IgD-negative memory B cell (primary cell): Measurements from ENCODE around the gene SGMS2. TPM values are rescaled to one million over a fixed set of nuclear protein-coding genes. Genes with fewer than 3 reads are reported as not detected.

Experiments
- H3K27ac Mint-ChIP-seq, 3 donors: one replicate each; pipeline ENCODE4 v1.8.0; 2020 to 2022; ENCODE audit warnings: mild to moderate bottlenecking in 3 of 3, mixed read lengths in 3 of 3, moderate library complexity in 1 of 3
- H3K27me3 Mint-ChIP-seq: one replicate; pipeline ENCODE4 v1.8.0; 2021; ENCODE audit warnings: mixed read lengths
- H3K36me3 Mint-ChIP-seq: one replicate; pipeline ENCODE4 v1.8.0; 2020; ENCODE audit warnings: mild to moderate bottlenecking, mixed read lengths
- H3K4me1 Mint-ChIP-seq, 3 donors: one replicate each; pipeline ENCODE4 v1.8.0; 2020 to 2022; ENCODE audit warnings: mixed read lengths in 3 of 3, mild to moderate bottlenecking in 1 of 3
- H3K4me3 Mint-ChIP-seq, 4 donors: one replicate each; pipeline ENCODE4 v1.8.0; 2020 to 2022; ENCODE audit warnings: mild to moderate bottlenecking in 4 of 4, mixed read lengths in 4 of 4, moderate library complexity in 3 of 4
- H3K9me3 Mint-ChIP-seq, 3 donors: one replicate each; pipeline ENCODE4 v1.8.0; 2020 to 2021; ENCODE audit warnings: mixed read lengths in 3 of 3, mild to moderate bottlenecking in 1 of 3
- polyA plus RNA-seq: library from polyadenylated mRNA; unstranded; fragments of 300-500 nt; fragmentation: Illumina TruSeq; gene quantifications from one replicate; pipeline ENCODE4 v1.2.3, GENCODE V29; 2021

SGMS2 gene
- polyA plus RNA-seq, 1 donor from 2014 or later = not detected

DNA sequence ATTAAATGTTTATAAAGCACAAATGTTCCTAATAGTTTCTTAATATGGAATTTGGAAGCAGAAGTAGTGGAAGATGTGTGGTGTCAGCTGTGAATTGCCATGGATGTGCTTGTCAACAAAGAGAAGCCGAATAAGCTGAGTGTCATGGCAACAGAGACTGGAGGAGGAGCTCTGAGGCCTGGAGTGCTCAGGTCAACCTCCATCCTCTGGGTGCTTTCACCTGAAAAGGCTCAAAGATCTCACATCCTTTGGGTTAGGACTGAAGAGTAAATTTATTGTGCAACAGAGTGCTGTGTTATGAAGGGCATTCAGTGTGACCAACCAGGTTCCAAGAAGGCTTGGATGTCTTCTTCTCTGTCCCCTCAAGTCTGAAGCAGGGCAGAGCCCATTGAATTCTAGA lies 18.7 kb downstream of the SGMS2 start:
- H3K36me3 Mint-ChIP-seq = peaks cover 2% of the 10 kb centered on the region

DNA sequence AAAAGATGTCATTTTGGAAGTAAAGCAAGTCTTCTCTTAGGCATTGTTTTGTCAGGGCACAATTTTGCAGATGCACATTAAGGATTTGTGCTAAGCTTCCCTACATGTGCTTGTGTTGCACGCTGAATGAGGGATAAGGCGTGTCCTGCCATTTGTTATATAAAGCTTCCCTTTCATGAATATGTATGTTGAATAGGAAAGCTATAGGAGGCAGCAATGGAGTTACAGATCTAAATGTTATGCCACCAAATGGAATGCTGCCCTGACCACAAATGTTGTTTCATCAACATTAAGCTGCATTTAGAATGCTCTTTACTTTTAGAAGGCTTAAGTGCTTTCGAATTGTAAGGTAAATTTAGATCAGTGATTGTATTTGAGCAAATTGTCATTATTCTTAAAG lies 20.9 kb downstream of the SGMS2 start:
- Mint-ChIP-seq H3K9me3 (peaks cover 5% of the 10 kb centered on the region in 3 donors), H3K27ac (no peak overlapping the region), H3K4me3 (no peak overlapping the region), H3K36me3 (peaks cover 5% of the 10 kb centered on the region), H3K4me1 (no peaks in the 10 kb centered on the region), H3K27me3 (peaks cover 7% of the 10 kb centered on the region)

More for the DNA sequence above, 18.7 kb downstream of the SGMS2 start:
- Mint-ChIP-seq H3K4me1 (no peaks in the 10 kb centered on the region), H3K27ac (no peak overlapping the region), H3K4me3 (no peak overlapping the region), H3K9me3 (peaks cover 5 to 7% (median 5%) of the 10 kb centered on the region in 3 donors), H3K27me3 (peaks cover 4% of the 10 kb centered on the region)

DNA sequence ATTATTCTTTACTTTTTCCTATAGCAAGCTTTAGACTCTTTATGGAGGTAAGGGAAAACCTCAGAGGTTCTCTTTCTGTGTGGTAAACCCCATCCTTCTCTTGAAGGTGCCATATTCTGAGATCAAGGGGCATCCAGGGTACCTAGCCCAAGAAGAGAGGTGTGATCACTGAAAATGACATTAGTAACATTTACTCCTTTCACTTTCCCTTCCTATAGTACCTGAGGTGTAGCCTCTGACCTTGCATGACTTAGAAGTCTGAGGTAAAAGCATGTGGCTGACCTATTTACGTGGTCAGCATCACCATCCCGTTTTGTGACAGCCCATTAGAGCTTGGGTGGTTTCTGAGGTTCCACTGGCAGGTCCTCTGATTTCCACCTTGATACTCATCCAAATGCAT lies 25.7 kb downstream of the SGMS2 start:
- no peak overlapping the region for H3K4me3 Mint-ChIP-seq
- peaks cover 3 to 5% (median 4%) of the 10 kb centered on the region in 3 donors for H3K9me3 Mint-ChIP-seq
- peaks cover 3% of the 10 kb centered on the region for H3K36me3 Mint-ChIP-seq
- peaks cover 3% of the 10 kb centered on the region for H3K27me3 Mint-ChIP-seq
- H3K27ac Mint-ChIP-seq = no peak overlapping the region
- H3K4me1 Mint-ChIP-seq = no peaks in the 10 kb centered on the region

DNA sequence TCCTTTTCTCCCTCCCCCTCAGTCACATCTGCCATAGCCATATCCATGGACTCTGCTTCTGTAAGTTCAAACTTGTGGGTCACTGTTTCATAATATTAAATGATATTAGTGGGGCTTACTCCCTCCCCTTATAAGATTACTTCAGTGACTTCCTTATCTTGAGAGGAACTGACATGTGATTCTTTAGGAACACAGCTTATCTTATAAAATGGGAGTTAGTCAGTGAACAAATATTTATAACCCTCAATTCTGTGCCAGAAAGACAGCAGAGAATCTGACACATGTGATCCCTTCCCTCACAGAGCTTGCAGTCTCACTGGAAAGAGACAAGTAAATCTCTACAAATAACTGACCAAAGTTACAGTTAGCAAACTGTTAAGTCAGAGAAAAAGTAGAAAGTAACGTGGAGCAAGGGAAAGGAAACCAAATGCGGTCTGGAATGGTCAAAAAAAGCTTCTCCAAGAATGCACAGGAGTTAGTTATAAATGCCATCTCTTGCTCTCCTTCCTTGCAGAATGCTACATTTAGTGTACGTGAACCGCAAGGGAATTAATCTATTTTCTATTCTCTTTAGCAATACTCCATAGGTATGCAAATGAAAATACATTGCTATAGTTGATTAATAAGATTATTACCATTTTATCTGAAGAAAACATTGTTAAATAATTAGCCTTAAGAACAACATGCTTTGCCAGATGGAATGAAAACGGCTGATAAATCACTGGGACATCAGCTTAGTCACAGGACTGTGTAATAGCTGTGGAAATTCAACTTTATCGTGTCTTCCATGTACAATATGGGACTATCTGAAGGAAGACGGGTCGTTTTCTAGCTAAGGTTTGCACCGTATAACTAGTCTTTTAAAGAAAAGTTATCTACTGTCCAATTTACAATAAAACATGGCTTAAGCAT lies 29.0 kb downstream of the SGMS2 start:
- peaks cover 14% of the 10 kb centered on the region for H3K27me3 Mint-ChIP-seq

DNA sequence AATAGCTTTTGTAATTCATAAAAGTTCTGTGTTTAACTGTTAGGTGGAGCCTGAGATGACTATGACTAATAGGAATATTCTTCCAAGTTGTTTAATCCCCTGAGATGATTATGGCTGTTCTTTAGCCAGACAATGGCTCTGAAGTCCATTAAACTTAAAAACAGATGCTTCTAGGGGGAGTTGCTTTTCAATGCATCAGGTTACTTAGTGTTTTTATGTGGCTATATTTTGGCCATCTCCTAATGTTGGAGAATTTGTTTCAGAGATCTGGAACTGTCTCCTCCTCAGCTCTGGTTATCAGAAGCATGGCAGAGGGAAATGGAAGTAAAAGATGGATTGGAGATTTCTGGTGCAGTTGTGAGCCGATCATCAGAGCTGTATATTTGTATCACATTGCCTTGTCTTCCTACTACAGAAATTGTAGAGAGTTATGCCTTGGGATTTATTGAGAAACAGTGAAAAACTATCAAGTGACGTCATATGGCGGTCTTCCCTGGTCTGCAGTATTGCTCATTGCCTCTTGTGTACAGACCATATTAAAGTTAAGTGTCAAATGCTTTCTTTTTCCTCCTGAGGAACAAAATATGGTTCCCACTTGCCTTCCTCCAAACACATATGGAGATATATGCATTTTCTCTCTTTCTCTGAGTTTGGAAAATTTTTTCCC lies 29.8 kb downstream of the SGMS2 start:
- Mint-ChIP-seq H3K4me1 (no peaks in the 10 kb centered on the region), H3K9me3 (peaks cover 0 to 2% (median 0%) of the 10 kb centered on the region in 3 donors), H3K4me3 (no peak overlapping the region), H3K36me3 (peaks cover 3% of the 10 kb centered on the region), H3K27me3 (peaks cover 16% of the 10 kb centered on the region), H3K27ac (no peak overlapping the region)

More for the DNA sequence above, 29.0 kb downstream of the SGMS2 start:
- no peak overlapping the region for H3K4me3 Mint-ChIP-seq
- H3K4me1 Mint-ChIP-seq = no peaks in the 10 kb centered on the region
- H3K36me3 Mint-ChIP-seq = peaks cover 3% of the 10 kb centered on the region
- no peak overlapping the region for H3K27ac Mint-ChIP-seq
- peaks cover 0 to 2% (median 0%) of the 10 kb centered on the region in 3 donors for H3K9me3 Mint-ChIP-seq

DNA sequence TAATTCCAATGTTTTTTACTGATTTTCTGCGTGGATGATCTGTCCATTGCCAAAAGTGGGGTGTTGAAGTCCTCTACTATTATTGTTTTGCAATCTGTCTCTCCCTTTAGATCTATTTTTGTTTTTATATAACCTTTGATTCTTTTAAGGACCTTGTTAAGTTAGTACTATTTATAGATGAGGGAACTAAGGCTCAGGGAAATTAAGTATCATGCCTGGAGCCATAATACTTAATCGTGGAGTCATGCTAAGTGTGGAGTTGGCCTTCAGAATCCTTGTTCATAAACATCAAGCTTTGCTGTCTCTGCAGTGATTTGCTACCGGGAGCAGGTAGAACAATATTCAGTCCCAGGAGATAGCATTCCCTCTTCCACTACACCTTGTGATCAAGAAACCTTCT lies 31.0 kb downstream of the SGMS2 start:
- no peak overlapping the region for H3K4me3 Mint-ChIP-seq
- peaks cover 0 to 2% (median 0%) of the 10 kb centered on the region in 3 donors for H3K9me3 Mint-ChIP-seq
- H3K27me3 Mint-ChIP-seq = peaks cover 13% of the 10 kb centered on the region
- no peaks in the 10 kb centered on the region for H3K4me1 Mint-ChIP-seq
- H3K27ac Mint-ChIP-seq = no peak overlapping the region
- H3K36me3 Mint-ChIP-seq = no peaks in the 10 kb centered on the region

DNA sequence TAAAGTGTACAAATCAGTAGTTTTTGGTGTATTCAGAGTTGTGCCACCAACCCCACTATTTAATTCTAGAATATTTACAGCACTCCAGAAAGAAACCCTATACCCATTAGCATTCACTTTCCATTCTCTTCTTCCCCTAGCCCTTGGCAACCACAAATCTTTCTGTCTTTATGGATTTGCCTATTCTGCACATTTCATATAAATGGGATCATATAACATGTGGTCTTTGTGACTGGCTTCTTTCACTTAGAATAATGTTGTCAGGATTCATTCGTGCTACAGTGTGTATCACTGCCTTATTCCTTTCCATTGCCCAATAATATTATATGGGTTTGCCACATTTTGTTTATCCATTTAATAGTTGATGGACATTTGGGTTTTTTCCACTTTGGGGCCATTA lies 32.2 kb downstream of the SGMS2 start:
- H3K36me3 Mint-ChIP-seq = no peaks in the 10 kb centered on the region
- H3K27ac Mint-ChIP-seq = no peak overlapping the region
- H3K9me3 Mint-ChIP-seq = peaks cover 0 to 2% (median 0%) of the 10 kb centered on the region in 3 donors
- H3K27me3 Mint-ChIP-seq = peaks cover 15% of the 10 kb centered on the region
- no peaks in the 10 kb centered on the region for H3K4me1 Mint-ChIP-seq
- H3K4me3 Mint-ChIP-seq = no peak overlapping the region

DNA sequence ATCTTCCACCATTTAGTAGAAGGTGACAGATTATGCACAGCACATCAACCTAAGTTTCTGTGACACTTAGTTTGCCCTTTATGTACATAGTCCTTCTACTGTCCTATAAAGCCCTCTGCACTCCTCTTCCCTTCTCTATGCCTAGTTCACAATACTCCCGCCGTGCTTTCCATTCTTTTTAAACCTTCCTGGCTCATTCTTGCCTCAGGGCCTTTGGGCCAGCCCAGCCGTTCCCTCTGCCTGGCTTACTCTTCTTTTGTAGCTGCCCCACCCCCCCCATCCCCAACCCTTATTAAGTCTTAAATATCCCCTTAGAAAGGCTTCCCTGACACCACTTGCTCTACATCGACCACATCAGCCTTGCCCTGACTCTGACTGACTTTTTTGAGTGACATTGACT lies 33.0 kb downstream of the SGMS2 start:
- Mint-ChIP-seq H3K36me3 (no peaks in the 10 kb centered on the region), H3K9me3 (peaks cover 0 to 2% (median 0%) of the 10 kb centered on the region in 3 donors), H3K4me1 (no peaks in the 10 kb centered on the region), H3K4me3 (no peak overlapping the region), H3K27ac (no peak overlapping the region), H3K27me3 (peaks cover 18% of the 10 kb centered on the region)

DNA sequence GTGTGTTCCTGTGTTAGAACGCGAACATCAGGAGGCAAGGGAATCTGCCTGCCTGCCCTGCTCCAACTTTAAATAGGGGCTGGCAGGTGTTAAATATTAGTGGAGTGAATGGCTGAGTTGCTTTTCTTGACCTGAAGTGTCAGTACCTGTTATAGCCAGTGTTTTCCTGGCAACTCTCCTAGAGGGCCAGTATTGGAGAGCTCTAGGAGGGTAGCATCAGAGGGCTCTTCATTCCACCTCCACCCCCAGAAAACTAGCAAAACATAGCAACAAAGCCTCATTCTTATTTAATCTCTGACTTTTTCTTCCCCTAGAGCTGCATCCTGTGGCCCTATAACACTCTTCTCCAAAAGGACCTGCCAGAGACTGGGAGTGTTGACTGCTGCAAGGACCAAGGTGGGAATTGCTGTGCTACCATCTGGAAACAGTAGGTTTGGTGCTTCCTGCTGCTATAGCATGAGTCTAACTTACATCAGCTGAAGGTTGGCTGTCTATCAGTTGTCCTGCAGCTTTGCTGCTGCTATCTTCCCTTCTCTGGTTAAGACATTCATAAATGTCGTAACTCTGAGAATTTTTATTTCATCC lies 33.5 kb downstream of the SGMS2 start:
- Mint-ChIP-seq H3K27me3 (peaks cover 20% of the 10 kb centered on the region), H3K4me1 (no peaks in the 10 kb centered on the region), H3K36me3 (no peaks in the 10 kb centered on the region), H3K27ac (no peak overlapping the region), H3K4me3 (no peak overlapping the region), H3K9me3 (peaks cover 0 to 2% (median 0%) of the 10 kb centered on the region in 3 donors)

DNA sequence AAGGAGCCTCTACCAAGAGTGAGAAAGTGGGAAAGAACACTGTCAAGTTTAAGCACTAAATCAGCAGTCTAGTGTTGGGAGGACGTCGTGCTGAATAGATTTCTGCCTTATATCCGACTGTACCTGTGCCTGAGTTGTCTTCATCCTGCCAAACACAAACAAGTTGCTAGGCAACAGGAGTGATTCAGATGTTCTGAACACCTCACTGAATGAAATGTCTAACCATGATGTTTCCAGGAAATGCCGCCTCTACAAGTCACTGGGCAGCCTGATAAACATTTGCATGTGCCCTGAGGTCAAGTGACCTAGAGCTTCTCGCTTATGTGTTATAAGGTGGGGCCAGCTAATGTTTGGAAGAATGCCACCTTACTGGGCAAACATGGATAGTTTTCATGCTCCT lies 37.9 kb downstream of the SGMS2 start:
- Mint-ChIP-seq H3K9me3 (peaks cover 0 to 1% (median 0%) of the 10 kb centered on the region in 3 donors), H3K27ac (no peak overlapping the region), H3K36me3 (no peaks in the 10 kb centered on the region), H3K4me3 (no peak overlapping the region), H3K27me3 (peaks cover 19% of the 10 kb centered on the region), H3K4me1 (no peaks in the 10 kb centered on the region)

DNA sequence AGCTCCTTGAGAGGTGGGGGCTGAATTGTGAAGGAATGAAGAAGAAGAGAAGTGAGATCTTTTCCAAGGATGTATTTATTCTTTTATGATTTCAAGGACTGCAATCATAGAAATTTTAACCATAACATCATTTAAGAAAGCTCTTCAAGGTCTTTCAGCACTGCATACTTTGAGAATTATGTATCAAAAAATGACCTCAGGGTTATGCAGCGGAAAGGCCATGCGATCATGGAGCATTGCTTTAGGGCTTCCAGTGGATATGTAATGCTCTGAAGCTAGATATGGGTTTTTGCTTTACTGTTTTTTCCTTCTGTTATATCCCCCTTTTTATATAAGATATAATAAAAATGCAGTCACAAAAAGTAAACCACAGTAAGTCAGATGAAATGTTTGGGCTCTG lies 38.7 kb downstream of the SGMS2 start:
- no peaks in the 10 kb centered on the region for H3K36me3 Mint-ChIP-seq
- H3K9me3 Mint-ChIP-seq = no peaks in the 10 kb centered on the region
- H3K27ac Mint-ChIP-seq = no peak overlapping the region
- H3K4me3 Mint-ChIP-seq = no peak overlapping the region
- peaks cover 13% of the 10 kb centered on the region for H3K27me3 Mint-ChIP-seq
- H3K4me1 Mint-ChIP-seq = no peaks in the 10 kb centered on the region

DNA sequence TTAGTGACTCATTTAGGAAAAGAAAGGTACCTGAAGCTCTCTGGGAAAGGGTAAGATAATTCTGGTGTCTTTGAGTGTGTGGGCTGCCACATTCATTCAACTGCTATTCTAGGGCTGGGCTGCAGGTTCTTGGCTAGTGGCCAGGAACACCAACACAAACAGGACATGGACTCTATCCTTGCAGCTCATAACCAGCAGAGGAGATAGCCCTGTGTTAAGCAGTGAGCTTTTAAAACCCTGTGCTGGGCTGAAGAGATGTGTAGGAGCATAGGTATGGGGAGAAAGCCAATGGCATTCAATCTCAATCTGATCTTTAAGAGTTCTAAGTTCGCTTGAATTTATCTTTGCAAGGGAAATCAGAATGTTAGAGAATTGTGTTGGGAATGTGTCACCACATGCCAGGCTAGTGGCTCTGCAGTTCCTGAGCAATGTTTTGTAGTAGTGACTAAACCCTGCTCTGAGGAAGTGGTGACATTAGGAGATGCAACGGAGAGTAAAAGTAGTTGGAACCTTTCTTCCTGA lies 39.2 kb downstream of the SGMS2 start:
- no peak overlapping the region for H3K4me3 Mint-ChIP-seq
- no peaks in the 10 kb centered on the region for H3K36me3 Mint-ChIP-seq
- no peaks in the 10 kb centered on the region for H3K4me1 Mint-ChIP-seq
- H3K27me3 Mint-ChIP-seq = peaks cover 8% of the 10 kb centered on the region
- H3K9me3 Mint-ChIP-seq = no peaks in the 10 kb centered on the region
- H3K27ac Mint-ChIP-seq = no peak overlapping the region

DNA sequence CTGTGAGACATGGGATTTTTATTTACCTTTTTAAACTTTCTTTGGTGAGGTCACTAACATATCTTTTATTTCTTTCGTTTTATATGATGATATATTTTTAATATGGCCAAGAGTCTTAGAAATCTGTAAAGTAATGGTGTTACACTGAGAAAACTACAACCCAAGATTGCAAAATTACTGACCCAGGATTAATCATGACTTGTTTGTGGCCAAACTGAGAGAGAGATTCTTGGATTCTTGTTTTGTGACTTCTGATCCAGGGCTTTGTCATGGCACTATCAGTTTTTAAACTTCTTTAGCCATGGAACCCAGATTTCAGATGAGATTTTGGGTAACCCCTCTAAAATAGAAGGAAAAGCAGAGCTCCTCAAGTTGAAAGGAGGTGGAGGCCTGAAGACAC lies 42.0 kb downstream of the SGMS2 start:
- Mint-ChIP-seq H3K4me1 (no peaks in the 10 kb centered on the region), H3K36me3 (no peaks in the 10 kb centered on the region), H3K27ac (no peak overlapping the region), H3K9me3 (no peaks in the 10 kb centered on the region), H3K27me3 (peaks cover 6% of the 10 kb centered on the region), H3K4me3 (no peak overlapping the region)

DNA sequence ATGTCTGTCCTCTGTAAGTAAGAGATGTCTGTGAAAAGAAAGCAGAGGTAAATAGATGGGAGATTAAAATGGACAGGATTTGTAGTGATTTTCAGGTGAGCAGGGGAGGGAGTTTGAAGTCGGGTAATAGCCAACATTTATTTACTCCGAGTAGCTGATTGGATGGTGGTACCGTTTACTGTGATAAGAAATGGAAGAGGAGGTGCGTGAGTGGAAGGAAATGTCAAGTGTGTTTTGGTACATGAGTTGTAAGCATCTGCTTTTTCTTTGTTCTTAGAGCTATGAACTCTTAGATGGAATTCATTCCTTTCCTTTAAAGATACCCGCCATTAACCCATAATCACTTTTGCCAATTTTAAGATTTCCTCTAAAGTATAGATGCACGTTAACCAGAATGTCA lies 45.5 kb downstream of the SGMS2 start:
- Mint-ChIP-seq H3K36me3 (no peaks in the 10 kb centered on the region), H3K9me3 (peaks cover 0 to 3% (median 3%) of the 10 kb centered on the region in 3 donors), H3K27ac (peak overlapping the region in 1 of 3 donors; percentile 21), H3K4me1 (no peaks in the 10 kb centered on the region), H3K4me3 (no peak overlapping the region), H3K27me3 (no peaks in the 10 kb centered on the region)
